ENCODE results near the gene MAPKBP1.

Gene MAPKBP1

DNA sequence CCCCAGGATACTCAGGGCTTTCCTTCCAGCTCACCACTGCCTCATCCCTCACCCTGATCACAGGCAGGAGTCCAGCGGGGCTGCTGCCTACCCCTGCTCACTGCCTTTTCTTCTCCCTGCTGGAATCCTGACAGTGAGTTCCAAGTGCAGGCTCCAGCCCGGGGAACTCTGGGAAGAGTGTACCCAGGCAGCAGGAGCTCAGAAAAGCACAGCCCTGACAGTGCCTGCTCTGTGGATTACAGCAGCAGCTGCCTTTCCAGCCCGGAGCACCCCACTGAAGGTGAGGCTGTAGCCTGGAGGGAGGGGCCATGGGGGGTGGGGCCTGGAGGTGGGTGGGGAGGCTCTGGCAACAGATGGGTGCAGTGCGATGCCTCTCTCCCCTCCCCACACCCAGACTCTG, 47.5 kb downstream of the MAPKBP1 start:
- Histone ChIP-seq H3K4me1 (peaks cover 0 to 2% (median 0%) of the 10 kb centered on the region in 4 donors), H3K9me3 (no peaks in the 10 kb centered on the region), H3K4me3 (no peak overlapping the region), H3K27me3 (no peaks in the 10 kb centered on the region), H3K36me3 (peaks cover 59 to 91% (median 69%) of the 10 kb centered on the region in 3 donors), H3K27ac (no peak overlapping the region)
- no peak for DNase-seq
- intact Hi-C loops (cut with DNase I; ENCODE audit: low total_unique reads), result no loop called here
- TF ChIP-seq CTCF (IDR thresholded peaks at IDR 0.05), result no peak

DNA sequence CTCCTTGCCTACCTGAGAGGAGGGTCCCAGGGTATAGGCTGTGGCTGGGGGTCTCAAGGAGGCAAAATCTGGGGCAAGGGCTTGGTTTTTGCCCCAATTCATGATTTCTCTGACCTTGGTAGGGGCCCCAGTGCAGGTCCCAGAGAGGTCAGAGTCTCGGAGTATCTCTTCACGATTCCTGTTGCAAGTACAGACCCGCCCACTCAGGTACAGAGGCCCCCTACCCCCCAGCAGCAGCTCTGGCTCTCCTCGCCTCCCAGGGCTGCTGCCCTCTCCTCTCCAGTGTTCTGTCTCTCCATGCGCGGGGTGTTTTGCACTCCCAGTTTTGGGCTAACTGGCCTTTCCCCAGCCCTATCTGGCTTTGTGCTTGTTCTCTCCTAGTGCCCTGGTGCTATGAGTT, 48.2 kb downstream of the MAPKBP1 start:
- no peak overlapping the region for H3K4me3 ChIP-seq
- H3K4me1 ChIP-seq, result peaks cover 0 to 8% (median 4%) of the 10 kb centered on the region in 4 donors
- peaks cover 54 to 84% (median 63%) of the 10 kb centered on the region in 3 donors for H3K36me3 ChIP-seq
- H3K9me3 ChIP-seq, result no peaks in the 10 kb centered on the region
- no peak overlapping the region for H3K27ac ChIP-seq
- intact Hi-C loops (cut with DNase I; ENCODE audit: low total_unique reads), result no loop called here
- no peak for TF ChIP-seq CTCF (IDR thresholded peaks at IDR 0.05)
- no peaks in the 10 kb centered on the region for H3K27me3 ChIP-seq
- no peak for DNase-seq

- peaks cover 0 to 9% (median 6%) of the 10 kb centered on the region in 4 donors for H3K4me1 ChIP-seq
- peaks cover 49 to 79% (median 58%) of the 10 kb centered on the region in 3 donors for H3K36me3 ChIP-seq
- no peaks in the 10 kb centered on the region for H3K9me3 ChIP-seq
- no peak overlapping the region for H3K27ac ChIP-seq
- no peak for TF ChIP-seq CTCF (IDR thresholded peaks at IDR 0.05)
- intact Hi-C loops (cut with DNase I; ENCODE audit: low total_unique reads), result no loop called here
- no peak for DNase-seq
- no peak overlapping the region for H3K4me3 ChIP-seq
- no peaks in the 10 kb centered on the region for H3K27me3 ChIP-seq
These were observed 48.7 kb downstream of the MAPKBP1 start for GRCh38 chr15:41822957-41823356.

DNA sequence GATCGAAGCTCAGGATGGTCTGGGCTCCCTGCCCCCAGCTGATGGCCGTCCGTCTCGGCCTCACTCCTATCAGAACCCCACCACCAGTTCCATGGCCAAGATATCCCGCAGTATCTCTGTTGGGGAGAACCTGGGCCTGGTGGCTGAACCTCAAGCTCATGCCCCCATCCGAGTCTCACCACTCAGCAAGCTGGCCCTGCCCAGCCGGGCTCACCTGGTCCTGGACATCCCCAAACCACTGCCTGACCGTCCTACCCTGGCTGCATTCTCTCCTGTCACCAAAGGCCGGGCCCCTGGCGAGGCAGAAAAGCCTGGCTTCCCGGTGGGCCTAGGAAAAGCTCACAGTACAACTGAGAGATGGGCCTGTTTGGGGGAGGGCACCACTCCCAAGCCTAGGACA, 49.2 kb downstream of the MAPKBP1 start:
- no peaks in the 10 kb centered on the region for H3K9me3 ChIP-seq
- H3K4me3 ChIP-seq, result no peak overlapping the region
- intact Hi-C loops (cut with DNase I; ENCODE audit: low total_unique reads), result no loop called here
- H3K27me3 ChIP-seq, result no peaks in the 10 kb centered on the region
- no peak overlapping the region for H3K27ac ChIP-seq
- no peak for DNase-seq
- peaks cover 44 to 74% (median 53%) of the 10 kb centered on the region in 3 donors for H3K36me3 ChIP-seq
- H3K4me1 ChIP-seq, result peaks cover 0 to 9% (median 6%) of the 10 kb centered on the region in 4 donors
- no peak for TF ChIP-seq CTCF (IDR thresholded peaks at IDR 0.05)

GRCh38 chr15:41824062-41824745, 49.9 kb downstream of the MAPKBP1 start:
- H3K36me3 ChIP-seq, result peaks cover 37 to 67% (median 46%) of the 10 kb centered on the region in 3 donors
- no peaks in the 10 kb centered on the region for H3K27me3 ChIP-seq
- H3K4me3 ChIP-seq, result no peak overlapping the region
- no peak overlapping the region for H3K27ac ChIP-seq
- H3K9me3 ChIP-seq, result no peaks in the 10 kb centered on the region
- intact Hi-C loops (cut with DNase I; ENCODE audit: low total_unique reads), result no loop called here
- DNase-seq, result no peak
- peaks cover 5 to 17% (median 10%) of the 10 kb centered on the region in 4 donors for H3K4me1 ChIP-seq
- no peak for TF ChIP-seq CTCF (IDR thresholded peaks at IDR 0.05)

All from tibial artery (tissue), 4 donors.